ENCODE results near the gene TMEM9B. TPM values are rescaled to one million over a fixed set of nuclear protein-coding genes. Genes with fewer than 3 reads are reported as not detected.
"Not testable (repeated sequence)": the region's sequence is repeated elsewhere in the genome, so short reads cannot be mapped to it uniquely, and the experiment has no call there.

Gene TMEM9B
- total RNA-seq, 5 donors from 2014 or later (not counting 1 experiment from before 2014, with no cell fraction given), result 19.9 to 30.5 (median 29.4) TPM

- Mint-ChIP-seq H3K9me3 (no peaks in the 10 kb centered on the region), H3K27me3 (peaks cover 25 to 32% of the 10 kb centered on the region in 2 donors), H3K27ac (no peak overlapping the region), H3K4me1 (peaks cover 4 to 13% (median 11%) of the 10 kb centered on the region in 3 donors), H3K4me3 (no peak overlapping the region), H3K36me3 (no peaks in the 10 kb centered on the region)
- CTCF ChIA-PET, result interaction anchor here in 1 of 2 donors (1.2 kb wide), 1 partner anchor 19 kb away, joined by 4 read pairs; no protein-coding TSS in a partner anchor
- no peak overlapping the region for H3K27ac ChIP-seq (ENCODE audit: low read length)
- no peaks in the 10 kb centered on the region for H3K36me3 ChIP-seq (ENCODE audit: control insufficient read depth in 2 of 2, extremely low read depth in 1 of 2, insufficient read depth in 1 of 2, low read length in 1 of 2)
- 100% methylated on average over 1 of the region's 3 CpGs for WGBS (ENCODE audit: insufficient coverage)
- H3K9me3 ChIP-seq, result no peaks in the 10 kb centered on the region
- H3K4me3 ChIP-seq (ENCODE audit: control insufficient read depth in 1 of 2, extremely low read depth in 1 of 2, low read length in 1 of 2), result no peak overlapping the region
- peaks cover 0 to 19% of the 10 kb centered on the region in 2 experiments for H3K27me3 ChIP-seq (replicated peaks in 1 of 2; ENCODE audit: control insufficient read depth in 2 of 2, extremely low read depth in 1 of 2, insufficient read depth in 2 of 2, low read length in 1 of 2)
- POLR2A ChIA-PET, result no interaction called here
- H3K4me1 ChIP-seq (ENCODE audit: control insufficient read depth in 1 of 2, extremely low read depth in 1 of 2, insufficient read depth in 2 of 2, low read length in 2 of 2), result no peaks in the 10 kb centered on the region
- no peak for DNase-seq
- ATAC-seq (replicated peaks in 1 of 4), result no peak
Observed at GRCh38 chr11:8997451-8997850, 33.2 kb upstream of the TMEM9B start.

- H3K9me3 ChIP-seq, result no peaks in the 10 kb centered on the region
- no peak overlapping the region for H3K27ac Mint-ChIP-seq
- POLR2A ChIA-PET, result interaction anchor here in 1 of 2 donors (0.6 kb wide), 1 partner anchor 319 kb away, joined by 3 read pairs; no protein-coding TSS in a partner anchor
- DNase-seq (no peak), ATAC-seq (replicated peaks in 1 of 4) (no peak)
- H3K4me1 Mint-ChIP-seq, result no peaks in the 10 kb centered on the region
- H3K27me3 ChIP-seq (replicated peaks in 1 of 2; ENCODE audit: control insufficient read depth in 2 of 2, extremely low read depth in 1 of 2, insufficient read depth in 2 of 2, low read length in 1 of 2), result no peaks in the 10 kb centered on the region
- H3K4me3 Mint-ChIP-seq, result no peak overlapping the region
- no peaks in the 10 kb centered on the region for H3K36me3 Mint-ChIP-seq
- no peaks in the 10 kb centered on the region for H3K9me3 Mint-ChIP-seq
- no peak overlapping the region for H3K4me3 ChIP-seq (ENCODE audit: control insufficient read depth in 1 of 2, extremely low read depth in 1 of 2, low read length in 1 of 2)
- no CpG with 5 or more reads among the region's 1 CpG for WGBS (ENCODE audit: insufficient coverage)
- H3K36me3 ChIP-seq (ENCODE audit: control insufficient read depth in 2 of 2, extremely low read depth in 1 of 2, insufficient read depth in 1 of 2, low read length in 1 of 2), result no peaks in the 10 kb centered on the region
- no peaks in the 10 kb centered on the region for H3K4me1 ChIP-seq (ENCODE audit: control insufficient read depth in 1 of 2, extremely low read depth in 1 of 2, insufficient read depth in 2 of 2, low read length in 2 of 2)
- H3K27me3 Mint-ChIP-seq, result peaks cover 10 to 13% of the 10 kb centered on the region in 2 donors
- CTCF ChIA-PET, result interaction anchor here in 1 of 2 donors (0.6 kb wide), 1 partner anchor 34 kb away, joined by 3 read pairs; no protein-coding TSS in a partner anchor
- H3K27ac ChIP-seq (ENCODE audit: low read length), result no peak overlapping the region
Observed at GRCh38 chr11:8989453-8989852, 25.2 kb upstream of the TMEM9B start.

DNA sequence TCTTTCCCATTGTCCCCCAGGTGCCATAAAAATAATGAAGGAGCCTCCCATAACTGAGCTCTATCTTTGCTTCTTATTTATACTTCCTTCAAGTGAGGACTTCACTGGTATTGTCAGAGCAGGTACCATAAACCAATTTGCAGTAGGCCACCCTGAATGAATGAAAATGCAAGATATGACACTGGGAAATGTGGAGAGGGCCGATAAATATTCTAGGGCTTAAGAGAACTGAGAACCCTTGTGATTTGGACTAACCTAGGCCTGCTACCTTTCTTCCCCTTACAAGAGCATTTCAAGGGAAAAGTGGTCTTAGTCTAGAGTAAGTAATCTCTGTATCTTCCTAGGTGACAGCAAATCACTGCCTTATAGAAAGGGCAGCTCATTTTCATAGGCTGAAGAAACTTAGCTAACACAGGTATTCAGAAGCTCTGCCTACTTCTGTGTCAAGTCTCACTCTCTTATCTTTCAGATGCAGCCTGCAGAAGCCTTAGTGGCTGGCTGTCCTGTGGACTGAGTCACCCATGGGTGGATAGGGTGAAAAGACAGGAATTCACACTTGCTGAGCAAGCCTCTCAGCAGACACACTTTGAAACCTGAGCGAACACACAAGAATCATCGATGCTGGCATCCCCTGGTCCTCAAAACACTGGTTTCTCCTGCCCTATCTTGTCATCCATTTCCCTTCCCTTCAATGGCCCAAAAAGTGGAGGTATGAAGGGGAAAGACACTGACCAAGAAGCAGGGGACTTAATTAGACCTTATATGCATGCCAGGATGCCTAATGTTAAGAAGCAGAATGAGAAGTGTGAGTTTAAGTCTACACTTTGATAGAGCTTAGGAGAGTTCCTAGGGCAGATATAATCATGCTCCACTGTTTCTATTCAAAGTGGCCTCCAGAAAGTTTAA is 24.3 kb upstream of the TMEM9B start:
- no peak for ATAC-seq (replicated peaks in 1 of 4)
- no peak for DNase-seq
- no peak overlapping the region for H3K27ac Mint-ChIP-seq
- H3K27me3 ChIP-seq (replicated peaks in 1 of 2; ENCODE audit: control insufficient read depth in 2 of 2, extremely low read depth in 1 of 2, insufficient read depth in 2 of 2, low read length in 1 of 2), result no peaks in the 10 kb centered on the region
- H3K27me3 Mint-ChIP-seq, result peaks cover 10 to 13% of the 10 kb centered on the region in 2 donors
- no peak overlapping the region for H3K4me3 Mint-ChIP-seq
- no peaks in the 10 kb centered on the region for H3K36me3 Mint-ChIP-seq
- H3K4me1 ChIP-seq (ENCODE audit: control insufficient read depth in 1 of 2, extremely low read depth in 1 of 2, insufficient read depth in 2 of 2, low read length in 2 of 2), result no peaks in the 10 kb centered on the region
- H3K9me3 Mint-ChIP-seq, result no peaks in the 10 kb centered on the region
- no peak overlapping the region for H3K4me3 ChIP-seq (ENCODE audit: control insufficient read depth in 1 of 2, extremely low read depth in 1 of 2, low read length in 1 of 2)
- ChIA-PET CTCF (interaction anchor here in 1 of 2 donors (1.3 kb wide), 1 partner anchor 27 kb away, joined by 3 read pairs; no protein-coding TSS in a partner anchor), POLR2A (interaction anchor here in 1 of 2 donors (0.7 kb wide), 1 partner anchor 14 kb away, joined by 3 read pairs; no protein-coding TSS in a partner anchor)
- no peak overlapping the region for H3K27ac ChIP-seq (ENCODE audit: low read length)
- H3K9me3 ChIP-seq, result no peaks in the 10 kb centered on the region
- H3K36me3 ChIP-seq (ENCODE audit: control insufficient read depth in 2 of 2, extremely low read depth in 1 of 2, insufficient read depth in 1 of 2, low read length in 1 of 2), result no peaks in the 10 kb centered on the region
- no CpG with 5 or more reads among the region's 3 CpGs for WGBS (ENCODE audit: insufficient coverage)
- H3K4me1 Mint-ChIP-seq, result no peaks in the 10 kb centered on the region

DNA sequence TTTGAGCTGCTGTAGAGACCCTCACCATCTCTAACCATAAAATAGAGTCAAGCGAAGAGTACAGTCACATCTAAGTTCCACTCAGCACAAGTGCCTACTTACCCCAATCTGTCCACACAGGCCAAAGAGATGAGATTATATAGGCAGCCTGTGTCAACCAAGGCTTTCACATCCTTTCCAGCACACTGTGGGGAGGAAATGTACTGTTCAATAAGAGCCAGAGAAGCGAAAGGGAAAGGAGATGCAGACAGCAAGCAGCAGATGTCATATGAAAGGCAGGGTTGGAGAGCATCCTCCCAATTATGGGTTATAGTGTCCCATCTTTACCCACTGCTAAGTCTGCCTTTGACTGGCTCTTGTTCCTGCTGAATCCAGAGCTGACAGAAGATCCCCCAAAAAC is 23.2 kb upstream of the TMEM9B start:
- Mint-ChIP-seq H3K4me1 (no peaks in the 10 kb centered on the region), H3K36me3 (no peaks in the 10 kb centered on the region), H3K4me3 (no peak overlapping the region), H3K27me3 (peaks cover 10 to 13% of the 10 kb centered on the region in 2 donors), H3K27ac (no peak overlapping the region), H3K9me3 (no peaks in the 10 kb centered on the region)
- Histone ChIP-seq H3K4me1 (ENCODE audit: control insufficient read depth in 1 of 2, extremely low read depth in 1 of 2, insufficient read depth in 2 of 2, low read length in 2 of 2) (no peaks in the 10 kb centered on the region), H3K9me3 (no peaks in the 10 kb centered on the region), H3K36me3 (ENCODE audit: control insufficient read depth in 2 of 2, extremely low read depth in 1 of 2, insufficient read depth in 1 of 2, low read length in 1 of 2) (no peaks in the 10 kb centered on the region), H3K27me3 (replicated peaks in 1 of 2; ENCODE audit: control insufficient read depth in 2 of 2, extremely low read depth in 1 of 2, insufficient read depth in 2 of 2, low read length in 1 of 2) (no peaks in the 10 kb centered on the region), H3K4me3 (ENCODE audit: control insufficient read depth in 1 of 2, extremely low read depth in 1 of 2, low read length in 1 of 2) (no peak overlapping the region), H3K27ac (ENCODE audit: low read length) (no peak overlapping the region)
- 100% methylated on average over 1 of the region's 2 CpGs for WGBS (ENCODE audit: insufficient coverage)
- ChIA-PET CTCF (interaction anchor here in 1 of 2 donors (1.3 kb wide), 1 partner anchor 29 kb away, joined by 6 read pairs; no protein-coding TSS in a partner anchor), POLR2A (interaction anchor here in 1 of 2 donors (0.7 kb wide), 1 partner anchor 15 kb away, joined by 3 read pairs; no protein-coding TSS in a partner anchor)
- DNase-seq (no peak), ATAC-seq (replicated peaks in 1 of 4) (no peak)

DNA sequence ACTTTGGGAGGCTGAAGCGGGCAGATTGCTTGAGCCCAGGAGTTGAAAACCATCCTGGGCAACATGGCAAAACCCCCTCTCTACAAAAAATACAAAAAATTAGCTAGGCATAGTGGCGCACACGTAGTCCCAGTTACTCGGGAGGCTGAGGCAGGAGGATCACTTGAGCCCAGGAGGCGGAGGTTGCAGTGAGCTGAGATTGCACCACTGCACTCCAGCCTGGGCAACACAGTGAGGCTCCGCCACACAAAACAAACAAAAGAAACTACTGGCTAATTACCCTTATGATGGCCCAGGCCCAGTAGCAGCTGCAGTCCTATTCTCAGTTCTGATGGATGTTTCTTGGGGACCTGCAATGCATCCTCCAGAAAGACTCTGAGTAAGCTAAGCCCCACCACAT is 22.5 kb upstream of the TMEM9B start:
- H3K27me3 ChIP-seq (replicated peaks in 1 of 2; ENCODE audit: control insufficient read depth in 2 of 2, extremely low read depth in 1 of 2, insufficient read depth in 2 of 2, low read length in 1 of 2); H3K4me3 ChIP-seq (ENCODE audit: control insufficient read depth in 1 of 2, extremely low read depth in 1 of 2, low read length in 1 of 2); H3K36me3 Mint-ChIP-seq; H3K27ac Mint-ChIP-seq; ATAC-seq (replicated peaks in 1 of 4); H3K9me3 Mint-ChIP-seq; H3K4me1 ChIP-seq (ENCODE audit: control insufficient read depth in 1 of 2, extremely low read depth in 1 of 2, insufficient read depth in 2 of 2, low read length in 2 of 2); H3K4me3 Mint-ChIP-seq; H3K4me1 Mint-ChIP-seq; DNase-seq; H3K36me3 ChIP-seq (ENCODE audit: control insufficient read depth in 2 of 2, extremely low read depth in 1 of 2, insufficient read depth in 1 of 2, low read length in 1 of 2); H3K9me3 ChIP-seq; H3K27ac ChIP-seq (ENCODE audit: low read length): not testable (repeated sequence)
- 89% methylated on average over 5 of the region's 6 CpGs for WGBS (ENCODE audit: insufficient coverage)
- CTCF ChIA-PET, result interaction anchor here in 1 of 2 donors (1.3 kb wide), 1 partner anchor 29 kb away, joined by 6 read pairs; no protein-coding TSS in a partner anchor
- peaks cover 8 to 13% of the 10 kb centered on the region in 2 donors for H3K27me3 Mint-ChIP-seq
- POLR2A ChIA-PET, result interaction anchor here (0.6 to 0.7 kb wide), 2 partner anchors 59 to 166 kb away, joined by 3 to 8 read pairs; no protein-coding TSS in a partner anchor

DNA sequence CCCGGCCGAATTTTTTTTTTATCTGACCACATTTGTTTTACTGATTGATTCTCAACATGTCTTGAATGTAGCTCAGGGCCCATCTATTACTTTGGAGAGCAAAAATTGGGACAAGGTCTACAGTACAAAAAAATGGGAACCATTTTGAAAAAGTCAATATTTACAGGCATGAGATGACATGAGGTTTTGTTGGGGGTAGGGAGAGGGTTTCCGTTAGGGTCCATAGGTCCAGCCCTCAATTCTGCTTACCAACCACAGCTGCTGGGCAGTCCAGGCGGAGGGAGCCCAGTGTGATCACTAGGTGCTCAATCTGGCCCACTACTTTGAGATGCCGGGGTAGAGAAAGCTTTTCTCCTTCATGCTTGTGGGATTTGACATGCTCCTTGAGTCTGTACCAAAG is 21.2 kb upstream of the TMEM9B start:
- H3K27ac ChIP-seq (ENCODE audit: low read length), result no peak overlapping the region
- H3K4me3 ChIP-seq (ENCODE audit: control insufficient read depth in 1 of 2, extremely low read depth in 1 of 2, low read length in 1 of 2), result no peak overlapping the region
- ChIA-PET CTCF (no interaction called here), POLR2A (interaction anchor here (0.6 to 0.7 kb wide), 2 partner anchors 139 to 419 kb away, joined by 4 to 17 read pairs; no protein-coding TSS in a partner anchor)
- H3K36me3 ChIP-seq (ENCODE audit: control insufficient read depth in 2 of 2, extremely low read depth in 1 of 2, insufficient read depth in 1 of 2, low read length in 1 of 2), result no peaks in the 10 kb centered on the region
- no peaks in the 10 kb centered on the region for H3K9me3 ChIP-seq
- ATAC-seq (replicated peaks in 1 of 4) (no peak), DNase-seq (no peak)
- H3K36me3 Mint-ChIP-seq, result peaks cover under 1% of the 10 kb centered on the region
- H3K9me3 Mint-ChIP-seq, result no peaks in the 10 kb centered on the region
- no CpG with 5 or more reads among the region's 5 CpGs for WGBS (ENCODE audit: insufficient coverage)
- H3K27ac Mint-ChIP-seq, result no peak overlapping the region
- H3K27me3 Mint-ChIP-seq, result peaks cover 8 to 13% of the 10 kb centered on the region in 2 donors
- H3K4me3 Mint-ChIP-seq, result no peak overlapping the region
- H3K27me3 ChIP-seq (replicated peaks in 1 of 2; ENCODE audit: control insufficient read depth in 2 of 2, extremely low read depth in 1 of 2, insufficient read depth in 2 of 2, low read length in 1 of 2), result no peaks in the 10 kb centered on the region
- no peaks in the 10 kb centered on the region for H3K4me1 ChIP-seq (ENCODE audit: control insufficient read depth in 1 of 2, extremely low read depth in 1 of 2, insufficient read depth in 2 of 2, low read length in 2 of 2)
- no peaks in the 10 kb centered on the region for H3K4me1 Mint-ChIP-seq
